Loucy (cell line): Measurements from ENCODE around the gene ABCC3.
A peak's percentile ranks its signal among the peaks of the same experiment; 100 is the strongest.

ENCODE experiments used
- H2AFZ ChIP-seq: fragments of 200-600 bp; sonication (generic); 2 replicates; pipeline ENCODE4 v1.6.0; 2016; ENCODE audit warnings: antibody characterized with exemption, mild to moderate bottlenecking, low read length, moderate library complexity
- H3F3A ChIP-seq: fragments of 200-600 bp; 2 replicates; pipeline ENCODE4 v1.6.0; 2016; ENCODE audit warnings: antibody characterized with exemption, low read depth, mild to moderate bottlenecking
- H3K27me3 ChIP-seq: fragments of 200-600 bp; sonication (generic); 2 replicates; pipeline ENCODE4 v1.6.1; 2014; ENCODE audit warnings: low read length, mild to moderate bottlenecking; ENCODE audit not compliant: insufficient read depth, poor library complexity, severe bottlenecking
- H3K36me3 ChIP-seq: fragments of 200-600 bp; sonication (generic); 2 replicates; pipeline ENCODE4 v1.6.1; 2016; ENCODE audit warnings: low read length; ENCODE audit not compliant: insufficient read depth
- H3K4me1 ChIP-seq: fragments of 200-600 bp; sonication (generic); 2 replicates; pipeline ENCODE4 v1.5.1; 2014; ENCODE audit warnings: low read length, mild to moderate bottlenecking; ENCODE audit not compliant: insufficient read depth, poor library complexity, severe bottlenecking
- H3K4me2 ChIP-seq: fragments of 200-600 bp; sonication (generic); 2 replicates; pipeline ENCODE4 v1.6.0; 2014; ENCODE audit warnings: antibody characterized with exemption, low read length, low read depth, mild to moderate bottlenecking; ENCODE audit not compliant: poor library complexity, severe bottlenecking
- H3K4me3 ChIP-seq: fragments of 200-600 bp; sonication (generic); 2 replicates; pipeline ENCODE4 v1.5.1; 2014; ENCODE audit warnings: low read length, mild to moderate bottlenecking, mixed read lengths; ENCODE audit not compliant: poor library complexity, severe bottlenecking
- H3K79me2 ChIP-seq: fragments of 200-600 bp; sonication (generic); 2 replicates; pipeline ENCODE4 v1.6.1; 2014; ENCODE audit warnings: low read length; ENCODE audit not compliant: insufficient read depth
- H3K9ac ChIP-seq: fragments of 200-600 bp; sonication (generic); 2 replicates; pipeline ENCODE4 v1.6.0; 2014; ENCODE audit warnings: mild to moderate bottlenecking, low read depth, low read length, moderate library complexity; ENCODE audit not compliant: poor library complexity, severe bottlenecking
- H3K9me2 ChIP-seq: fragments of 200-600 bp; sonication (generic); replicated peaks from 2 replicates; pipeline ENCODE4 v1.6.1; 2016; ENCODE audit warnings: low read depth, low read length, mixed read lengths
- H3K9me3 ChIP-seq: fragments of 200-600 bp; sonication (generic); 2 replicates; pipeline ENCODE4 v1.6.1; 2014; ENCODE audit warnings: mild to moderate bottlenecking, antibody characterized with exemption, low read length, low read depth; ENCODE audit not compliant: insufficient read depth
- H4K20me1 ChIP-seq: fragments of 200-600 bp; sonication (generic); 2 replicates; pipeline ENCODE4 v1.6.0; 2014; ENCODE audit warnings: antibody characterized with exemption, low read length, mild to moderate bottlenecking; ENCODE audit not compliant: insufficient read depth, poor library complexity, severe bottlenecking
- CTCF ChIP-seq: fragments of 200-600 bp; sonication (generic); conservative IDR thresholded peaks from 2 replicates; pipeline ENCODE4 v1.5.1; 2014; ENCODE audit warnings: mild to moderate bottlenecking, antibody characterized with exemption, low read length
- EZH2phosphoT487 ChIP-seq: fragments of 200-600 bp; IDR thresholded peaks from 2 replicates; pipeline ENCODE4 v1.6.1; 2018; ENCODE audit warnings: antibody characterized with exemption, mild to moderate bottlenecking, moderate library complexity, borderline replicate concordance

Gene ABCC3

GRCh38 chr17:50602836-50603235 is 31.8 kb upstream of the ABCC3 start:
- Histone ChIP-seq H3K36me3 (no peaks in the 10 kb centered on the region), H3K4me2 (no peak overlapping the region), H4K20me1 (no peaks in the 10 kb centered on the region), H3K9ac (no peak overlapping the region), H3K9me3 (no peaks in the 10 kb centered on the region), H2AFZ (no peak overlapping the region), H3K4me1 (no peaks in the 10 kb centered on the region), H3K79me2 (no peaks in the 10 kb centered on the region), H3K9me2 (no peaks in the 10 kb centered on the region), H3F3A (no peaks in the 10 kb centered on the region), H3K4me3 (no peak overlapping the region), H3K27me3 (no peaks in the 10 kb centered on the region)
- TF ChIP-seq EZH2phosphoT487 (no peak), CTCF (no peak)

- H3F3A ChIP-seq: no peaks in the 10 kb centered on the region
- no peak overlapping the region for H3K4me3 ChIP-seq
- peak; percentile 49 for TF ChIP-seq CTCF
- no peak for TF ChIP-seq EZH2phosphoT487
- no peak overlapping the region for H3K9ac ChIP-seq
- H2AFZ ChIP-seq: no peak overlapping the region
- no peaks in the 10 kb centered on the region for H3K9me3 ChIP-seq
- H3K4me2 ChIP-seq: no peak overlapping the region
- no peaks in the 10 kb centered on the region for H3K4me1 ChIP-seq
- H3K79me2 ChIP-seq: no peaks in the 10 kb centered on the region
- no peaks in the 10 kb centered on the region for H3K9me2 ChIP-seq
- no peaks in the 10 kb centered on the region for H3K36me3 ChIP-seq
- no peaks in the 10 kb centered on the region for H3K27me3 ChIP-seq
- H4K20me1 ChIP-seq: no peaks in the 10 kb centered on the region
Observed at GRCh38 chr17:50603340-50603739, 31.3 kb upstream of the ABCC3 start.

GRCh38 chr17:50604513-50604912 is 30.2 kb upstream of the ABCC3 start:
- H3K27me3 ChIP-seq: no peaks in the 10 kb centered on the region
- TF ChIP-seq CTCF (no peak), EZH2phosphoT487 (no peak)
- no peaks in the 10 kb centered on the region for H3K4me1 ChIP-seq
- H3K9me2 ChIP-seq: no peaks in the 10 kb centered on the region
- H2AFZ ChIP-seq: no peak overlapping the region
- no peaks in the 10 kb centered on the region for H3F3A ChIP-seq
- no peak overlapping the region for H3K9ac ChIP-seq
- no peak overlapping the region for H3K4me3 ChIP-seq
- no peaks in the 10 kb centered on the region for H3K9me3 ChIP-seq
- no peak overlapping the region for H3K4me2 ChIP-seq
- no peaks in the 10 kb centered on the region for H3K36me3 ChIP-seq
- no peaks in the 10 kb centered on the region for H3K79me2 ChIP-seq
- H4K20me1 ChIP-seq: no peaks in the 10 kb centered on the region
